Activated CD8-positive, alpha-beta T cell treated with anti-CD3 and anti-CD28 coated beads for 36 hours (primary cell): ENCODE measurements around the gene MAGI3. TPM values are rescaled to one million over a fixed set of nuclear protein-coding genes. Genes with fewer than 3 reads are reported as not detected.

ENCODE experiments used
- ATAC-seq: fragments of 200-7000 bp; cut with Tn5 transposase; one replicate; pipeline ENCODE4 v1.10.0; 2021; ENCODE audit warnings: mild to moderate bottlenecking, moderate library complexity
- CTCF ChIA-PET: fragments of 350-600 bp; sonication (Branson Sonifier 250); formaldehyde crosslinking; loops from one replicate; lab custom pipeline; 2021; ENCODE audit warnings: antibody characterized with exemption; lab: Charles Lee
- POLR2A ChIA-PET: fragments of 350-600 bp; sonication (Branson Sonifier 250); formaldehyde crosslinking; loops from one replicate; lab custom pipeline; 2021; ENCODE audit warnings: antibody characterized with exemption; lab: Charles Lee
- DNase-seq: peaks from one replicate; pipeline ENCODE4 v3.0.0-alpha.2; 2020
- H3K27ac Mint-ChIP-seq: one replicate; pipeline ENCODE4 v1.8.0; 2021; ENCODE audit warnings: mild to moderate bottlenecking, mixed read lengths
- H3K27me3 Mint-ChIP-seq: one replicate; pipeline ENCODE4 v1.8.0; 2021; ENCODE audit warnings: mixed read lengths
- H3K36me3 Mint-ChIP-seq: one replicate; pipeline ENCODE4 v1.8.0; 2021; ENCODE audit warnings: low read depth, mixed read lengths
- H3K4me1 Mint-ChIP-seq: one replicate; pipeline ENCODE4 v1.8.0; 2021; ENCODE audit warnings: low read depth, mixed read lengths
- H3K4me3 Mint-ChIP-seq: one replicate; pipeline ENCODE4 v1.8.0; 2021; ENCODE audit warnings: mild to moderate bottlenecking, moderate library complexity, mixed read lengths
- H3K9me3 Mint-ChIP-seq: one replicate; pipeline ENCODE4 v1.8.0; 2021; ENCODE audit warnings: mixed read lengths
- intact Hi-C: fragments of 100-400 bp; cut with micrococcal nuclease; formaldehyde crosslinking; loops from one replicate; pipeline ENCODE4 v1.10.0; 2022
- total RNA-seq, 2 experiments: library from RNA; stranded (reverse); gene quantifications; one replicate each; pipeline ENCODE4 v1.2.3, GENCODE V29; 2021
- TF ChIP-seq, protein P1 (sequence below): fragments of 200-600 bp; IDR thresholded peaks from one replicate; pipeline ENCODE4 v1.8.0; 2022; ENCODE audit warnings: antibody characterized with exemption, mild to moderate bottlenecking

Gene MAGI3
- total RNA-seq, 2 experiments from 2014 or later, result 2.5 to 3.1 TPM

DNA sequence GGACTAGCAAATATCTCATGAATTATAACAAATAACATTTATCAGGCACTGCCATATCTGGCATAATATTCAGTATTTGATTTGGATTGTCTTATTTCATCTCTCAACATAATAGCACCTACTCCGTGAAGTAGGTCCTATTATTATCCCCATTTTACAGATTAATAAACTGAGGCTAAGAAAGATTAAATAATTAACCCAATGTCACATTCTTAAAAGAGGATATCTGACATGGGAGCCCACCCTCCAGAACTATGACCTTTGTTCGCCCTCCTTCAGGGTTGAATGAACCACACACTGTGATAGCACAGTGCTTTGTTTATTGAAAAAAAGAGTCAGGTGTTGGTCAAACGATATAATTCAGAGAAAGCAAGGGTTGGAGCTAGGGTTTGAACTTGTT lies 19.4 kb upstream of the MAGI3 start:
- Mint-ChIP-seq H3K4me1 (peaks cover 12% of the 10 kb centered on the region), H3K36me3 (no peaks in the 10 kb centered on the region), H3K27ac (no peak overlapping the region), H3K27me3 (peaks cover 7% of the 10 kb centered on the region), H3K9me3 (no peaks in the 10 kb centered on the region), H3K4me3 (no peak overlapping the region)
- TF ChIP-seq, protein P1, sequence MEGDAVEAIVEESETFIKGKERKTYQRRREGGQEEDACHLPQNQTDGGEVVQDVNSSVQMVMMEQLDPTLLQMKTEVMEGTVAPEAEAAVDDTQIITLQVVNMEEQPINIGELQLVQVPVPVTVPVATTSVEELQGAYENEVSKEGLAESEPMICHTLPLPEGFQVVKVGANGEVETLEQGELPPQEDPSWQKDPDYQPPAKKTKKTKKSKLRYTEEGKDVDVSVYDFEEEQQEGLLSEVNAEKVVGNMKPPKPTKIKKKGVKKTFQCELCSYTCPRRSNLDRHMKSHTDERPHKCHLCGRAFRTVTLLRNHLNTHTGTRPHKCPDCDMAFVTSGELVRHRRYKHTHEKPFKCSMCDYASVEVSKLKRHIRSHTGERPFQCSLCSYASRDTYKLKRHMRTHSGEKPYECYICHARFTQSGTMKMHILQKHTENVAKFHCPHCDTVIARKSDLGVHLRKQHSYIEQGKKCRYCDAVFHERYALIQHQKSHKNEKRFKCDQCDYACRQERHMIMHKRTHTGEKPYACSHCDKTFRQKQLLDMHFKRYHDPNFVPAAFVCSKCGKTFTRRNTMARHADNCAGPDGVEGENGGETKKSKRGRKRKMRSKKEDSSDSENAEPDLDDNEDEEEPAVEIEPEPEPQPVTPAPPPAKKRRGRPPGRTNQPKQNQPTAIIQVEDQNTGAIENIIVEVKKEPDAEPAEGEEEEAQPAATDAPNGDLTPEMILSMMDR, result no peak
- POLR2A ChIA-PET, result no interaction called here
- DNase-seq (no peak), ATAC-seq (no peak)
- CTCF ChIA-PET, result no interaction called here
- intact Hi-C loops, result no loop called here

DNA sequence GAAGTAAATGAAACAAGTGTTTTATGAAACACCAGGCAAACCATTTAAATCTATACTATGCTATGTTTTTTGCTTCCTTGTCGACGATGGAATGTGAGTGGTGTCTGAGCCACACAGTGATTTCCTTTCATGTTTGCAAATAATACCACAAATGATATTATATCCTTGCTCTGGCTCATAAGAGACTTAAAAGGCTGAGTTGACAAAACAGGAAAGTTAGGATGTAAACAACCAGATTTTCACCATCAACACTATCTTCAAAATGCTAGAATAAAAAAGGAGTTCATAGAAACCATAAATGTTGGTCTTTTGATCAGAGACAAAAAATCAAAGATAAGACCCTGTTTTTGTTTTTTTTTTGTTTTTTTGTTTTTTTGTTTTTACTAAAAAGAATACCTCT lies 17.8 kb upstream of the MAGI3 start:
- ChIA-PET CTCF (no interaction called here), POLR2A (no interaction called here)
- DNase-seq, result no peak
- H3K27ac Mint-ChIP-seq, result no peak overlapping the region
- H3K9me3 Mint-ChIP-seq, result no peaks in the 10 kb centered on the region
- ATAC-seq, result no peak
- H3K4me3 Mint-ChIP-seq, result no peak overlapping the region
- H3K36me3 Mint-ChIP-seq, result no peaks in the 10 kb centered on the region
- TF ChIP-seq, protein P1, result no peak
- intact Hi-C loops, result no loop called here
- H3K4me1 Mint-ChIP-seq, result peaks cover 12% of the 10 kb centered on the region
- H3K27me3 Mint-ChIP-seq, result peaks cover 15% of the 10 kb centered on the region

DNA sequence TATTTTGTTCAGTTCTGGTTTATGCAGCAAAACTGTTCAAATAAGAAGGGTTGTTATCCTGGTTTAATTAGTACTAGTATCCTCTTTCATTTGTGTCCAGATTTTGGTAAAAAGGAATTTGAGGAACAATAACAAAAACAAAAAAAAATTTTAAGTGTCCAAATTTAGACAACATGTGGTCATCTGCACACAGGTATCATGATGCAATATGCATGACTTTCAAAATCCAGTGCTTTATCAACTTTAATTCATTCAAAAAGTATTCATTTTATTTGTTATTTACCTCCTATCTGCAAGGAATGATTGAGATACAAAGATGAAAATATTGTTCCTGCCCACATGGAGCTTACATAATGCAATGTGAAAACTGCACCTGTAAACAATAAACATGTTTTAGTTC lies 16.7 kb upstream of the MAGI3 start:
- ATAC-seq, result no peak
- Mint-ChIP-seq H3K4me1 (peaks cover 10% of the 10 kb centered on the region), H3K4me3 (no peak overlapping the region), H3K27me3 (peaks cover 18% of the 10 kb centered on the region), H3K36me3 (no peaks in the 10 kb centered on the region), H3K27ac (no peak overlapping the region), H3K9me3 (no peaks in the 10 kb centered on the region)
- intact Hi-C loops, result no loop called here
- ChIA-PET CTCF (no interaction called here), POLR2A (no interaction called here)
- DNase-seq, result no peak
- TF ChIP-seq, protein P1, result no peak

DNA sequence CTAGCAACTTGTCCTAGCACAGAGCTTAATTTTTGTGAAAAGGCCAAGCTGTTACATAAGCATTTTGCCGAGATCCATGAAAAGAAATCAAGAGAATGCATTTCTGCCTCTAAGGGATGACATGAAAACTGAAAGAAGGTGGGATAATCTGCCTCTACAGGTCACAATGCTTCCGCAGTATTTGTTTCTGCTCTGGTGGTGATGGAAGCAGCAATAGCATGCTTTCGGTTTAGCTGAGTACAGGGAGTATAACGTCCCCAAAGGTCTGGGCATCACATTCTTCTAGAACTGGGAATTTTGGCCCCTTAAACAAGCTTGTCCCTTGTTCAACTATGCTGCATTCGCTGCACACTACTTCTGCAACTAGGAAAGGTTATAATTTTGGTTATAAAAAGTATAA lies 14.4 kb upstream of the MAGI3 start:
- Mint-ChIP-seq H3K36me3 (no peaks in the 10 kb centered on the region), H3K9me3 (no peaks in the 10 kb centered on the region), H3K4me1 (no peaks in the 10 kb centered on the region), H3K27me3 (peaks cover 18% of the 10 kb centered on the region), H3K4me3 (no peak overlapping the region), H3K27ac (no peak overlapping the region)
- POLR2A ChIA-PET, result no interaction called here
- TF ChIP-seq, protein P1, result no peak
- CTCF ChIA-PET, result no interaction called here
- DNase-seq (no peak), ATAC-seq (no peak)
- intact Hi-C loops, result no loop called here

DNA sequence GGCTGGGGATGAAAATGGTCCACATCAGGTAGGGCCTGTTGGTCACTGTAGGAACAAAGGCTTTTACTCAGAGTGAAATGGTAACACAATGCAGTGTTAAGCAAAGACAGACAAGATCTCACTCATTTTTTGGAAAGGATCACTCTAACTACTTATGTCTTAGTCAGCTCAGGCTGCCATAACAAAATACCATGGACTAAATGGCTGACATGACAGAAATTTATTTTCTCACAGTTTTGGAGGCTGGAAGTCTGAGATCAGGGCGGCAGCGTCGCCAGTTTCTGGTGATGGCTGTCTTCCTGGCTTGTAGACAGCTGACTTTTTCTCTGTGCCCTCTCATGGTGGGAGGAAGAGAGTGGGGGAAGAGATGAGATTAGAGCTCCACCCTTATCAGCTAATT lies 10.2 kb upstream of the MAGI3 start:
- CTCF ChIA-PET, result no interaction called here
- no peak for ATAC-seq
- intact Hi-C loops, result no loop called here
- Mint-ChIP-seq H3K27ac (no peak overlapping the region), H3K4me1 (no peaks in the 10 kb centered on the region), H3K4me3 (no peak overlapping the region), H3K36me3 (no peaks in the 10 kb centered on the region), H3K9me3 (no peaks in the 10 kb centered on the region), H3K27me3 (peaks cover 15% of the 10 kb centered on the region)
- TF ChIP-seq, protein P1, result no peak
- POLR2A ChIA-PET, result interaction anchor here (0.6 to 1.0 kb wide), 2 partner anchors 11 to 1623 kb away, joined by 3 read pairs; no protein-coding TSS in a partner anchor
- DNase-seq, result no peak
